Tibial nerve (tissue), 4 donors: ENCODE data around the gene FRMD3. TPM values are rescaled to one million over a fixed set of nuclear protein-coding genes. Genes with fewer than 3 reads are reported as not detected.

Experiments
- DNase-seq, 2 donors: peaks; one replicate each; pipeline ENCODE4 v3.0.0-alpha.2; 2019; ENCODE audit warnings: low spot score in 2 of 2
- H3K27ac ChIP-seq, 4 donors: fragments of 200-600 bp; sonication (generic) in 3 of 4; one replicate each; pipeline ENCODE4 v1.5.1; 2017 to 2019; ENCODE audit warnings: mild to moderate bottlenecking in 1 of 4
- H3K27me3 ChIP-seq, 2 donors: fragments of 200-600 bp; sonication (generic) in 1 of 2; one replicate each; pipeline versions ENCODE4 v1.5.1 to v1.6.0; 2017 to 2019
- H3K36me3 ChIP-seq, 3 donors: fragments of 200-600 bp; sonication (generic); one replicate each; pipeline ENCODE4 v1.5.1; 2018 to 2019
- H3K4me1 ChIP-seq, 4 donors: fragments of 200-600 bp; sonication (generic) in 3 of 4; one replicate each; pipeline ENCODE4 v1.5.1; 2017 to 2019
- H3K4me3 ChIP-seq, 4 donors: fragments of 200-600 bp; sonication (generic) in 3 of 4; one replicate each; pipeline ENCODE4 v1.5.1; 2017 to 2019; ENCODE audit warnings: mild to moderate bottlenecking in 1 of 4, moderate library complexity in 1 of 4
- H3K9me3 ChIP-seq, 4 donors: fragments of 200-600 bp; sonication (generic) in 3 of 4; one replicate each; pipeline ENCODE4 v1.5.1; 2017 to 2019
- EP300 ChIP-seq, 2 donors: sonication (generic); formaldehyde crosslinking; IDR thresholded peaks; one replicate each; pipeline ENCODE4 v1.6.1; 2017; ENCODE audit warnings: antibody characterized with exemption in 2 of 2, mild to moderate bottlenecking in 1 of 2
- POLR2A ChIP-seq, 2 donors: fragments of 450-650 bp; IDR thresholded peaks; one replicate each; pipeline ENCODE4 v1.6.1; 2017; ENCODE audit warnings: antibody characterized with exemption in 2 of 2, mild to moderate bottlenecking in 2 of 2, moderate library complexity in 2 of 2
- WGBS, 2 donors: methylation state at CpG; one replicate each; pipeline ENCODE4 v1.1.5; 2018; 5-methylcytosine and 5-hydroxymethylcytosine counted together
- total RNA-seq, 4 donors: library from RNA; depleted of rRNA; stranded (reverse); fragments of >200 nt; gene quantifications; one replicate each; pipeline ENCODE4 v1.1.0, GENCODE V29; 2016
- TF ChIP-seq, protein P1 (sequence below), 5 experiments: fragments of 200-600 bp in 3 of 5; fragments of 450-650 bp in 2 of 5; sonication (generic) in 3 of 5; IDR thresholded peaks; one replicate each; pipeline ENCODE4 v1.5.1; 2016 to 2019; ENCODE audit warnings: antibody characterized with exemption in 5 of 5, mild to moderate bottlenecking in 3 of 5, moderate library complexity in 2 of 5

FRMD3 gene
- total RNA-seq, 4 donors from 2014 or later, result 31.2 to 44.0 (median 34.5) TPM

DNA sequence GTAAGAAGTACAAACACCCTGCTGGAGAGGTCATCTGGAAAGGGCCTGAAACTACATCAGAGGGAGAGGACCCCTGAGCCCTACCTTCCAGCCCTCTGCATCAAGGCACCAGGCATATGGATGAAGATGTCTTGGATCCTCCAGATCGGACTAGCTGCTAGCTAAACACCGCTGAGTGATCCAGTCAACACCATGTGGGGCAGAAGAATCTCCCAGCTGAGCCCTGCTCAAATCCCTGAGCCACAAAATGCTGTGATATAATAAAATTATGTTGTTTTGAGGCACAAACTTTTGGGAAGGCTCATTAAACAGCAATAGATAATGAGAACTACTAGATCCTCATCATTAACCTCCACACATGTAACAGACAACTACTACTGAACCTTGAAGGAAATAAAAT is 155.2 kb downstream of the FRMD3 start:
- Histone ChIP-seq H3K27me3 (no peaks in the 10 kb centered on the region), H3K4me3 (no peak overlapping the region), H3K27ac (no peak overlapping the region), H3K9me3 (peaks cover 0 to 12% (median 1%) of the 10 kb centered on the region in 4 donors), H3K4me1 (no peaks in the 10 kb centered on the region), H3K36me3 (peaks cover 0 to 28% (median 0%) of the 10 kb centered on the region in 3 donors)
- TF ChIP-seq, protein P1, sequence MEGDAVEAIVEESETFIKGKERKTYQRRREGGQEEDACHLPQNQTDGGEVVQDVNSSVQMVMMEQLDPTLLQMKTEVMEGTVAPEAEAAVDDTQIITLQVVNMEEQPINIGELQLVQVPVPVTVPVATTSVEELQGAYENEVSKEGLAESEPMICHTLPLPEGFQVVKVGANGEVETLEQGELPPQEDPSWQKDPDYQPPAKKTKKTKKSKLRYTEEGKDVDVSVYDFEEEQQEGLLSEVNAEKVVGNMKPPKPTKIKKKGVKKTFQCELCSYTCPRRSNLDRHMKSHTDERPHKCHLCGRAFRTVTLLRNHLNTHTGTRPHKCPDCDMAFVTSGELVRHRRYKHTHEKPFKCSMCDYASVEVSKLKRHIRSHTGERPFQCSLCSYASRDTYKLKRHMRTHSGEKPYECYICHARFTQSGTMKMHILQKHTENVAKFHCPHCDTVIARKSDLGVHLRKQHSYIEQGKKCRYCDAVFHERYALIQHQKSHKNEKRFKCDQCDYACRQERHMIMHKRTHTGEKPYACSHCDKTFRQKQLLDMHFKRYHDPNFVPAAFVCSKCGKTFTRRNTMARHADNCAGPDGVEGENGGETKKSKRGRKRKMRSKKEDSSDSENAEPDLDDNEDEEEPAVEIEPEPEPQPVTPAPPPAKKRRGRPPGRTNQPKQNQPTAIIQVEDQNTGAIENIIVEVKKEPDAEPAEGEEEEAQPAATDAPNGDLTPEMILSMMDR (IDR thresholded peaks at IDR 0.05), result no peak
- TF ChIP-seq EP300 (IDR thresholded peaks at IDR 0.05), result no peak
- TF ChIP-seq POLR2A (IDR thresholded peaks at IDR 0.05), result no peak
- WGBS, 2 donors, result 92 to 94% methylated on average over 2 of the region's 2 CpGs
- no peak for DNase-seq

DNA sequence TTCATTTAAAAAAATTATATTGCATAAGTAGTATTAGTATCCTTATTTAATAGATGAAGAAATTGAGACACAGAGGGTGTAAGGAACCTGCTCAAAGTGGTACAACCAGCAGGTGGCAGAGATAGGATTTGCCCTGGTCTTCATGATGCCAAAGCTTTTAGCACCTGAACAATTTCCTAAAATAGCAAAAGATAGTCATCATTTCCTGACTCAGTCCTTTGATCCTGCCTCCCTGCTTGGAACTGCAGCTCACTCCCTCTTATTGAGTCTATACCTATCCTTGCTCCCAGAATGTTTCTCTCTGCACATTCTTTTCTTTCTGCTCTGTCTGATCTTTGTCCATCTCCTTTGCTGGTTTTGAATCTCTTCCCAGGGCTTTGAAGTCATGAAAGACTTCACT is 155.8 kb downstream of the FRMD3 start:
- no peak for TF ChIP-seq POLR2A (IDR thresholded peaks at IDR 0.05)
- TF ChIP-seq EP300 (IDR thresholded peaks at IDR 0.05), result no peak
- TF ChIP-seq, protein P1 (IDR thresholded peaks at IDR 0.05), result no peak
- peaks cover 0 to 12% (median 1%) of the 10 kb centered on the region in 4 donors for H3K9me3 ChIP-seq
- H3K4me1 ChIP-seq, result no peaks in the 10 kb centered on the region
- H3K27ac ChIP-seq, result no peak overlapping the region
- H3K36me3 ChIP-seq, result peaks cover 0 to 22% (median 0%) of the 10 kb centered on the region in 3 donors
- H3K4me3 ChIP-seq, result no peak overlapping the region
- no peaks in the 10 kb centered on the region for H3K27me3 ChIP-seq
- no peak for DNase-seq

DNA sequence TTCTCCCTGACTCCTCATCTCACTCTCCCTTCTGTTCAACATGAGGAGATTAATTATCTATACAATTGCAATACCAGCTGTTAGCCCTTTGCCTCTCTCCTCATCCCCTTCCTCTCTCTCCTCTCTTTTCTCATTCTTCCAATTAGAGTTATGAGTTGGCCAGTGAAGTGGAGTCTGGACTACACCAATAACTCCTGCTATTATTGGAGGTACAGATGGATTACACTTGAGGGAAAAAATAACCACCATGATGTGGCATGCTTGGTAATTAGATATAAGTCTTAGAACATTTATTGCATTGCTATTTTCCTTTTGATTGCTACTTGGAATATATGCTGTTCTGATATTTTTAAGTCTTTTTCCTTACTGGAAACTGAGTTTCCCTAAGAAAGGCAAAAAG is 159.2 kb downstream of the FRMD3 start:
- no peaks in the 10 kb centered on the region for H3K4me1 ChIP-seq
- H3K9me3 ChIP-seq, result peaks cover 0 to 12% (median 0%) of the 10 kb centered on the region in 4 donors
- peaks cover 0 to 13% (median 0%) of the 10 kb centered on the region in 3 donors for H3K36me3 ChIP-seq
- H3K4me3 ChIP-seq, result no peak overlapping the region
- no peaks in the 10 kb centered on the region for H3K27me3 ChIP-seq
- no peak for DNase-seq
- no peak overlapping the region for H3K27ac ChIP-seq
- no peak for TF ChIP-seq EP300 (IDR thresholded peaks at IDR 0.05)
- no peak for TF ChIP-seq POLR2A (IDR thresholded peaks at IDR 0.05)
- TF ChIP-seq, protein P1 (IDR thresholded peaks at IDR 0.05), result no peak

DNA sequence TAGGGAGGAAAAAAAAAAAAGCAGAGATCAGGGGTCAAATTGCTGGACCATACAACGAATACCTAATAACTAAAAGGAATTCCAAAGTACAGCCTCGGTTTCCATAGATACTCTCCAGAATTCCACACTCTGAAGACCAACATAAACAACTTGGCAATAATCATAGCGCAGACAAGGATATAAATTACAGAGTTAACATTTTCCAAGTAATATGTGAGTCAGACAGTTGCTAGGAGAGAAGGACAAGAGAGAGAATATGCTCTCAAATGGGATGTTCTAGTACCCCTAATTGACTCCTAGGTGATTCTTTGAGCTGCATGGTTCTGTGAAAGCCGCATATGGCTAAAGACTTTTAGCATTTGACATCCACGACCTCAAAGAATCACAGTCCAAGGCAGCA is 165.2 kb downstream of the FRMD3 start:
- Histone ChIP-seq H3K4me3 (no peak overlapping the region), H3K4me1 (no peaks in the 10 kb centered on the region), H3K9me3 (no peaks in the 10 kb centered on the region), H3K27me3 (no peaks in the 10 kb centered on the region), H3K36me3 (no peaks in the 10 kb centered on the region), H3K27ac (no peak overlapping the region)
- WGBS, 2 donors, result 30 to 45% methylated on average over 5 of the region's 5 CpGs
- no peak for DNase-seq
- TF ChIP-seq POLR2A (IDR thresholded peaks at IDR 0.05) (no peak), EP300 (IDR thresholded peaks at IDR 0.05) (no peak)
- TF ChIP-seq, protein P1 (IDR thresholded peaks at IDR 0.05), result no peak

DNA sequence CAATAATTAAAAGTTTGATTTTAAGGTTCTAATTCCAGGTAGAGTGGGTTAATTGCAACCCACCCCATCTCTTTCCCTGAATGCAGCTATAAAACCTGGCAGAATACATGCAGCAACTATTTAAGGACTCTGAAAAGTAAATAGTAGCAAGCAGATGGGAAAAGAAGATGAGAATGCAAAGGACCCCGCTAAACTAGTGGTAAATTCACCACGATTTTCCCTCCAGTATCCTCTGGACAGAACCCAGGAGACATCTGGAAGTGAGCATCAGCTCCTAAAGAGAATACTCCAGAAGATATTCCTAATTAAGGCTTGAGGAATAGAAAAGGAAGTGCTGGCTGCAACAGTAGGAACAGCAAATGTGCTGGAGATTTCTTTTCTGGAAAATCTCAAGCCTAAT is 170.9 kb downstream of the FRMD3 start:
- WGBS, 2 donors, result 38 to 49% methylated on average over 2 of the region's 2 CpGs
- Histone ChIP-seq H3K4me1 (peaks cover 0 to 25% (median 7%) of the 10 kb centered on the region in 4 donors), H3K4me3 (no peak overlapping the region), H3K27ac (peak overlapping the region in 2 of 4 donors; percentile 47 to 66), H3K36me3 (no peaks in the 10 kb centered on the region), H3K9me3 (no peaks in the 10 kb centered on the region), H3K27me3 (no peaks in the 10 kb centered on the region)
- no peak for DNase-seq
- TF ChIP-seq, protein P1 (IDR thresholded peaks at IDR 0.05), result no peak
- no peak for TF ChIP-seq EP300 (IDR thresholded peaks at IDR 0.05)
- no peak for TF ChIP-seq POLR2A (IDR thresholded peaks at IDR 0.05)
